Rectal smooth muscle tissue (tissue), 1 donor: ENCODE measurements around the gene ACAD11.

Source experiments
- H3K27ac ChIP-seq: one replicate; pipeline ENCODE4 v1.7.0; 2013; ENCODE audit warnings: low read depth, low read length, inconsistent platforms
- H3K27me3 ChIP-seq: one replicate; pipeline ENCODE4 v1.7.0; 2013; ENCODE audit warnings: low read length; ENCODE audit not compliant: control insufficient read depth, insufficient read depth
- H3K36me3 ChIP-seq: one replicate; pipeline ENCODE4 v1.7.0; 2013; ENCODE audit warnings: low read length; ENCODE audit not compliant: control insufficient read depth, insufficient read depth
- H3K4me1 ChIP-seq: one replicate; pipeline ENCODE4 v1.7.0; 2013; ENCODE audit warnings: low read length; ENCODE audit not compliant: control insufficient read depth, insufficient read depth
- H3K4me3 ChIP-seq: one replicate; pipeline ENCODE4 v1.7.0; 2013; ENCODE audit warnings: low read length
- H3K9ac ChIP-seq: one replicate; pipeline ENCODE4 v1.7.0; 2013; ENCODE audit warnings: low read length

Gene ACAD11

DNA sequence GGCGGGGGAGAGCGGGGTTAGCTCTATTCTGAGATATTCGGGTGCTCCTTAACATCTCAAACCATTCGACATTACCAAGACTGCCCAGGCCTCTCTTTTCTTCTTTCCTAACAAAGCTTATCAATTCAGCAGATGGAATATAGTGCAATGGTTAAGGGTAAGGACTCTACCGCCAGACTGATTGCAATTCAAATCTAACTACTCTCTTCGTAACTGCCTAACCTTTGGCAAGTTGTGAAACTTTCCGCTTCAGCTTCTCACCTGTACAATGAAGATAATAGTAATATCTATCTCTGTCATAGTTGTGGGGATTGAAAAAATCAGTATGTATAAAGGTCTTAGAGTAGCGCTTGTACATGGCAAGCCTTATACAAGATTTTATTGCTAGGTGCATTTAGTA is 1.5 kb upstream of the ACAD11 start:
- peak overlapping the region; percentile 91 for H3K27ac ChIP-seq
- H3K36me3 ChIP-seq, result no peaks in the 10 kb centered on the region
- H3K27me3 ChIP-seq, result no peaks in the 10 kb centered on the region
- H3K9ac ChIP-seq, result no peak overlapping the region
- peaks cover 5% of the 10 kb centered on the region for H3K4me1 ChIP-seq
- peak overlapping the region; percentile 94 for H3K4me3 ChIP-seq

DNA sequence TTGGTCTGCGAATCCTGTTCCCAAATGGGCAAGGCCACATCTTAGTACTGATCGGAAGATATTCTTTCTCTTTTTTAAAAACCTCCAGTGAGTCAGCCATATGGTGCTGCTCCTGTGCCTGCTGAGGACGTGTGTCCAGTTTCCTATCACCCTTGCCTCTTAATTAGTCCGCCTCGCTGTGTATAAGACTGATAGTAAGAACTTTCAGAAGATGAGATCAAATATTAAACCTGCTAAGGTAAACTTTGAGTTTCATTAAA is 1.1 kb upstream of the ACAD11 start:
- Histone ChIP-seq H3K4me1 (peaks cover 5% of the 10 kb centered on the region), H3K9ac (peak overlapping the region; percentile 50), H3K4me3 (peak overlapping the region; percentile 94), H3K27me3 (no peaks in the 10 kb centered on the region), H3K36me3 (no peaks in the 10 kb centered on the region), H3K27ac (peak overlapping the region; percentile 91)

DNA sequence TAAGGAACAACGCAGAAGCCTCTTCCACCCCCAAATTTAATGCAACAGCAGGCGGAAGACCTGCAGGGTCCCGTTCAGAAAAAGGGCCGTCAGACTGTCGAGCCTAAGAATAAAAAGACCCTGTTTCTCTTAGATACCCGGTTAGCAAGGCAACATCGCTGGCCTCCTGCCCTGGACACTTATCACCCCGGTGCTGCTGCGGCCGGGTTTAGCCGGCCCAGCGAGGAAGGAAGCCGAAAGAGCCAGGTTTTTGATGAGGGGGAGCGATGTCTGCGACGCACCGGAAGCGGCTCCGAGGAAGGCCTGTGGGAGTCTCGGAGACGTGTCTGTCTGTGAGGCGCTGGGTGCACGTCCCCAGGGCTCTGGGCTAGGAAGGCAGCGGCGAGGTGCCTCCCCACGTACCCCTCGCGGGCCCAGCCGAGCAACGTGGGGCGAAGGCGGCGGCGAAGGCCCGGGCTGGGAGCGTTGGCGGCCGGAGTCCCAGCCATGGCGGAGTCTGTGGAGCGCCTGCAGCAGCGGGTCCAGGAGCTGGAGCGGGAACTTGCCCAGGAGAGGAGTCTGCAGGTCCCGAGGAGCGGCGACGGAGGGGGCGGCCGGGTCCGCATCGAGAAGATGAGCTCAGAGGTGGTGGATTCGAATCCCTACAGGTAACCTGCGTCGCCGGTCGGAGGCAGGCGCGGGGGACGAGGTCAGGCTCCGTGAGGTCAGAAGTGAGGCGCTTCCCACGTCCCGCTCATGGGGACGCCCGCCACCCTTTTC is 622 bp upstream of the ACAD11 start, which contains the start of gene UBA5:
Gene UBA5, plus strand, starts transcription at position 278 of the 759 bp plus-strand sequence. Its CDS starts 209 bp downstream, at position 487.
- H3K27ac ChIP-seq, result peak within 1 kb of the TSS; percentile 91
- no peaks in the 10 kb centered on the region for H3K36me3 ChIP-seq
- H3K4me3 ChIP-seq, result peak within 1 kb of the TSS; percentile 94
- peak within 1 kb of the TSS; percentile 50 for H3K9ac ChIP-seq
- H3K4me1 ChIP-seq, result peaks cover 5% of the 10 kb centered on the region
- no peaks in the 10 kb centered on the region for H3K27me3 ChIP-seq

DNA sequence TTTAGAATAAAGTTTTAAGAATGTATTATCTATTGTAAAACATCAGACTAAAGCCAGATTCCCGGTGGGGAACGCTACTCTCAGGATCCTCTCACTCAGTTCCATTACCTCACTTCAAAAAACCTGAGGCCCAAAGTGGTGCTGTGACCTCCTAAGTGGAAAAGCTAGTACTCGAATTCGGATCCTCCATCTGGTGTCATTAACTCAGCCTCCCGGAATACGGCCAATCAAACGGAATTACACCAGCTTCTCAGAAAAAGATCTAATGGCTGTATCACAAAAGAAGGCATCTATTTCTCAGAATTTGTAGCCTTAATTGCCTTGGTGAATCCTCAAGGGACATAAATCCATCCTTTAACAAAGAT is 627 bp downstream of the ACAD11 start:
- H3K4me3 ChIP-seq, result peak overlapping the region; percentile 94
- peak overlapping the region; percentile 91 for H3K27ac ChIP-seq
- H3K27me3 ChIP-seq, result no peaks in the 10 kb centered on the region
- H3K9ac ChIP-seq, result peak overlapping the region; percentile 19
- peaks cover 5% of the 10 kb centered on the region for H3K4me1 ChIP-seq
- H3K36me3 ChIP-seq, result no peaks in the 10 kb centered on the region

DNA sequence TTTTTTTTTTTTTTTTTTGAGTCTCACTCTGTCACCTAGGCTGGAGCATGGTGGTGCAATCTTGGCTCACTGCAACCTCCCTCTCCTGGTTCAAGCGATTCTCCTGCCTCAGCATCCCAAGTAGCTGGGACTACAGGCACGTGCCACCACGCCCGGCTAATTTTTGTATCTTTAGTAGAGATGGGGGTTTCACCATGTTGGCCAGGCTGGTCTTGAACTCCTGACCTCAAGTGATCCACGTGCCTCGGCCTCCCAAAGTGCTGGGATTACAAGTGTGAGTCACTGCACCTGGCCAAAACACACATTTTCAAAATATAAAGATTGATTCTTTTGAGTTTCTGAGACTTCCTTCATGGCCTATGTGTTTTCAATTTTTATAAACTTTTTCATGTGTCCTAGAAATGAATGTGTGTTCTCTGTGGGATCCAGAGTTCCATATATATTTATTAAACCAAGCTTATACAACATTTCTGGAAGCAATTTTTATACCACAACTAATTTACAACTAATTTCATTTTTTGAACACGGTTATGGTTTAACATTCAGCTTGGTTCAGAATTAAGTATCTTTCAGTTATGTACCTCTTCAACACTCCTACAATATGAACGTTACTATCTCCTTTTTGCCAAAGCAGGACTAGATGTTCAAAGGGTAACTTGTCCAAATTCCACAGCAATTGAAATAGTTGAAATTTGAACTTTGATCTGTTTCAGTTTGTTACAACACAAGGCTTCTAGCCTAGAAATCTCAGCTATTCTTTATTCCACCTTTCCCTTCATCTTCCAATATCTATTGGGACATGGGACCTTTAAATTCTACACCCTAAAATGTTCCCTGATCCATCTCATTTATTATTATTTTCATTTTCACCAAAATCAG is 1.5 kb downstream of the ACAD11 start:
- Histone ChIP-seq H3K4me1 (peaks cover 5% of the 10 kb centered on the region), H3K27me3 (no peaks in the 10 kb centered on the region), H3K4me3 (peak overlapping the region; percentile 94), H3K36me3 (no peaks in the 10 kb centered on the region), H3K9ac (no peak overlapping the region), H3K27ac (no peak overlapping the region)

DNA sequence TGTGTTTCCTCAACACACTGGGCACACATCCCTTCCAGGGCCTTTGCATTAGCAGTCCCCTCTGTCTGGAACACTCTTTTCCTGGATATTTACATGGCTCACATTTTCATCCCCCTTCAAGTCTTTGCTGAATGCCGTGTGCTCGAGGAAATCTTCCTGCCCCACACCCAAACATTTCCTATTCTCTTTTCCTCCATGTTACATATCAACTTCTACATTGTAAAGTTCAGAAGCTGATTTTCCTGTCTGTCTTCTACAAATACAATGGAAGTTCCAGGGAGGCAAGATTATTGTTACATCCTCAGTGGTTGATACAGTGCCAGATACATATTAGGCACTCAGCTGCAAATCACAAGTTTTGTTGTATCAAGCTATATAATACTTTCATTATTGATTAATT is 4.1 kb downstream of the ACAD11 start:
- no peaks in the 10 kb centered on the region for H3K27me3 ChIP-seq
- H3K27ac ChIP-seq, result no peak overlapping the region
- H3K4me1 ChIP-seq, result peaks cover 2% of the 10 kb centered on the region
- H3K36me3 ChIP-seq, result no peaks in the 10 kb centered on the region
- no peak overlapping the region for H3K9ac ChIP-seq
- no peak overlapping the region for H3K4me3 ChIP-seq

DNA sequence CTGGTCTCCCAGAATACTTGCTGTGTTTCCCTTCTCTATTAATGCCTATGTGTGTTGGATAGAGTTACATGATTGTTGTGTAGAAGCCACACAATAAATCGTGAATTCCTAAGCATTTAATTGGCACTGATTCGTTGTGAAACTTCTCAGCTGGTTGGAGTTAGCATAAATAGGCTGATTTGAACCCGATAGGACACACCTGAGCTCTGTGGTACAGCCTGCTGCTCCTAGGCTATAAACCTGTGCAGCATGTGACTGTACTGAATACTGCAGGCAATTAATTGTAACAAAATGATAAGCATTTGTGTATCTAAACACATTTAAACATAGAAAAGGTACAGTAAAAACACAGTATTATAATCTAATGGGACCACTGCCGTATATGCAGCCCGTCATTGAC is 4.9 kb downstream of the ACAD11 start:
- Histone ChIP-seq H3K27ac (no peak overlapping the region), H3K9ac (no peak overlapping the region), H3K4me1 (peaks cover 2% of the 10 kb centered on the region), H3K36me3 (no peaks in the 10 kb centered on the region), H3K27me3 (no peaks in the 10 kb centered on the region), H3K4me3 (no peak overlapping the region)

DNA sequence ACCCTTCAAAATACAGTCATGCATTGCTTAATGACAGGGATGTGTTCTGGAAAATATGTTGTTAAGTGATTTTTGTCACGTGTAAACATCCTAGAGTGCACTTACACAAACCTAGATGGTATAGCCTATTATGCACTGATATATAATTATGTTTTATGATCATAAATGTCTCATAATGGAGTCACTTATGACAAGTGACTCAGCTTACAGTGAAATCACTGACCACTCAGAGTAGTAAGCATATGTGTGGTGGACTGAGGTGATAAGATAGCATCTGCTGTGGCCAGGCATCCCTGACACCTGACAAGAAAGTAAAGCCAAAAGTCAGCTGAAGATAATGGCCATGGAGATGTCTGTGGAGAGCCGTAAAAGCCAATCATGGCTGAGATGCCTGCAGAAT is 5.4 kb downstream of the ACAD11 start:
- no peak overlapping the region for H3K27ac ChIP-seq
- peaks cover 2% of the 10 kb centered on the region for H3K4me1 ChIP-seq
- no peaks in the 10 kb centered on the region for H3K36me3 ChIP-seq
- no peaks in the 10 kb centered on the region for H3K27me3 ChIP-seq
- no peak overlapping the region for H3K4me3 ChIP-seq
- H3K9ac ChIP-seq, result no peak overlapping the region

DNA sequence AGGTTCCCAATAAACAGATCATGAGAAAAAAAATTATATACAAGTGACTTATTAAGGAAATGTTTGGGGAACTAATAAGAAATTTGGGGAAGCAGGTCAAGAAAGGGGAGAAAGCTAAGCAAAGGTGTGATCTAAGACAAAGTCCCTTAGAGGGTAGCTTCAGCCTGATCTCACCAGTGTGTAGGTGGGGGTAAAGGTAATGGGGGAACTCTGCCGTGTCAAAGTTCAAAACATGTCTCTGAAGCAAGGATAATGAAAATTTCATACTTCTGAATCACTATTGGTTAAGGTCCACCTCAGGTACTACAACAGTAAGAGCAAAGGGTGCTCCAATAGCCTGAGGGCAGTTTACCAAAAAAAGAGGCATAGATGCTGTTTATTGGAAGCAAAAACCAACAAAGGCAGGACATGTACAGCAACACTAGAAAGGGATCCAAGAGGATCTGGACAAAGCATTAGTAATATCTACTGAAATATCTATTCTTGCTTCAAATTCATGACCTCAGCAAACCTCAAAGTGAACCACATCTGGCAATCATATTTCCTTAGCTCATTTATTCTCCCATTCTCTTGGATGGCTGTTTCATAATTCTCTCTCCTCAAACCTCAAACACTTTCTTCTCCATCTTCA is 6.9 kb downstream of the ACAD11 start:
- Histone ChIP-seq H3K27ac (no peak overlapping the region), H3K27me3 (no peaks in the 10 kb centered on the region), H3K4me1 (no peaks in the 10 kb centered on the region), H3K9ac (no peak overlapping the region), H3K36me3 (no peaks in the 10 kb centered on the region), H3K4me3 (no peak overlapping the region)

DNA sequence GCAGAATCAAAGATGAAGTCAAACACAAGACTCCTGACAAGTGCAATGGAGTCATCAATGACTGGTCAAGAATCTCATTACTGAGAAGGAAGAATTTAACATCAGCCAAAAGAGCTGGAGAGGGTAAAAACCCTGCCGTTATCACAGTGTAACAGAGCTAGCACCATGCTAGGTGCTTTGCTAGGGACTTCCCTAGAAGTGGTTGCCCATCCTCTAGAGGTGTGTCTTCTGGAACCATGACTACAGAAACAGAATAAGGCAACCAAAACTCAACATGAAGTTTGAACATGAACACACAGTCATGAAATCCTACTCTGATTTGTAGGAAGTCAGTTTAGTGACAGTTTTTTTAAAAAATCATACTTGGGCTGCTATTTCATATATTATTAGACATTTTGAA is 9.5 kb downstream of the ACAD11 start:
- no peak overlapping the region for H3K9ac ChIP-seq
- no peaks in the 10 kb centered on the region for H3K4me1 ChIP-seq
- no peaks in the 10 kb centered on the region for H3K36me3 ChIP-seq
- H3K4me3 ChIP-seq, result no peak overlapping the region
- H3K27me3 ChIP-seq, result no peaks in the 10 kb centered on the region
- H3K27ac ChIP-seq, result no peak overlapping the region

DNA sequence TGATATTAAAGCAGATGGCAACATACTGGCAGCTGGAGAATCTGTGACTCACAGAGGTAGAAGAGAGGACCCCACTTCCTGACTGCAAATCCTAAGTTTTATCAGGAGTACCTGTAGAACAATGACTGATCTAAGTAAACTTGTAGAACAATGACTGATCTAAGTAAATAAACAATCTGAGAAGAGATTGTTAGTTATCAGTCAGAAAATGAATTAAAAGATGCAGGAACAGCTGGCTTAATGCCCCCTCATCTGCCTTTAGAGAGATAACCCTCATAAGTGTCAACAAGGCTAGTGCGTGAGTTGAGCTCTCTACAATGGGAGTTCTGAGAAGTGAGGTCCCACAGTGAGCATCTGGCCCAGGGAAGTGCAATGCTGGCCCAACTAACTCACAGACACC is 14.6 kb downstream of the ACAD11 start:
- no peaks in the 10 kb centered on the region for H3K36me3 ChIP-seq
- no peak overlapping the region for H3K4me3 ChIP-seq
- no peaks in the 10 kb centered on the region for H3K27me3 ChIP-seq
- H3K9ac ChIP-seq, result no peak overlapping the region
- H3K27ac ChIP-seq, result no peak overlapping the region
- no peaks in the 10 kb centered on the region for H3K4me1 ChIP-seq

DNA sequence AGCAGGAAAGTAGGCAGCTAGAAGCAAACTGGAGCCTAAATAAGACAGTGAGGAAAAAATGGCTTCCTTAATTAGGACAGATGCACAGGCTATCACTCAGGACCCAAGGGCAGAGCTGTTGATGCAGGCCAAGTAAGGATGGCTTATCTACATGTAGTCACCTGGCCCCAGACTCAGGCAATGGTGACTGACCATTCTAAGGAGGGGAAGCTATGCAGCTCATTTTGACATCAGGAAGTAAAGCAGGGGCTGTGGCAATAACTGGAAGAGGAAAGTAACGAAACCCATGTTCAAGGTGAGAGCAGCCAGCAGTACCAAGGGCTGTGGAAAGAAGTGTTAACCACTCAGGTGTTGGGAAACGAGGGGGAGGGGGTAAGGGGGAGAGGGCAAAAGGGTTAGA is 16.2 kb downstream of the ACAD11 start:
- H3K9ac ChIP-seq, result no peak overlapping the region

More for the DNA sequence above, 16.2 kb downstream of the ACAD11 start:
- Histone ChIP-seq H3K4me3 (no peak overlapping the region), H3K4me1 (no peaks in the 10 kb centered on the region), H3K27me3 (no peaks in the 10 kb centered on the region), H3K36me3 (no peaks in the 10 kb centered on the region), H3K27ac (no peak overlapping the region)
